Ramos (cell line): ENCODE measurements around the gene DEPDC1B.
"Not testable (repeated sequence)": the region's sequence is repeated elsewhere in the genome, so short reads cannot be mapped to it uniquely, and the experiment has no call there.

Source experiments
- in situ Hi-C: fragments of 300-500 bp; cut with MboI; formaldehyde crosslinking; loops from one replicate; pipeline ENCODE4 v1.14.3; 2022; ENCODE audit warnings: low sequenced_read_pairs; ENCODE audit not compliant: unreplicated experiment

The DEPDC1B gene

GRCh38 chr5:60700416-60700757, 421 bp upstream of the DEPDC1B start:
- in situ Hi-C loops: no loop called here

GRCh38 chr5:60699288-60699608, 718 bp downstream of the DEPDC1B start:
- in situ Hi-C loops: no loop called here

- in situ Hi-C loops: no loop called here
Observed at GRCh38 chr5:60698336-60698735, 1.6 kb downstream of the DEPDC1B start.

- in situ Hi-C loops: no loop called here
Observed at GRCh38 chr5:60690326-60690725, 9.6 kb downstream of the DEPDC1B start.

GRCh38 chr5:60688980-60689379, 11.0 kb downstream of the DEPDC1B start:
- in situ Hi-C loops: no loop called here

GRCh38 chr5:60687927-60688720, 11.8 kb downstream of the DEPDC1B start:
- in situ Hi-C loops: no loop called here

- in situ Hi-C loops: no loop called here
Observed at GRCh38 chr5:60686157-60686556, 13.8 kb downstream of the DEPDC1B start.

- in situ Hi-C loops: no loop called here
Observed at GRCh38 chr5:60685700-60686099, 14.3 kb downstream of the DEPDC1B start.

GRCh38 chr5:60685028-60685427, 14.9 kb downstream of the DEPDC1B start:
- in situ Hi-C loops: no loop called here

- in situ Hi-C loops: not testable (repeated sequence)
Observed at GRCh38 chr5:60682007-60682406, 18.0 kb downstream of the DEPDC1B start.

GRCh38 chr5:60679816-60680215, 20.1 kb downstream of the DEPDC1B start:
- in situ Hi-C loops: no loop called here

GRCh38 chr5:60677850-60678664, 21.9 kb downstream of the DEPDC1B start:
- in situ Hi-C loops: no loop called here

- in situ Hi-C loops: no loop called here
Observed at GRCh38 chr5:60675286-60675685, 24.7 kb downstream of the DEPDC1B start.

GRCh38 chr5:60674251-60675069, 25.5 kb downstream of the DEPDC1B start:
- in situ Hi-C loops: loop anchor here (25.0 kb wide), 2 partner anchors 862 to 988 kb away; no protein-coding TSS in a partner anchor

- in situ Hi-C loops: loop anchor here (25.0 kb wide), 2 partner anchors 861 to 989 kb away; no protein-coding TSS in a partner anchor
Observed at GRCh38 chr5:60673334-60673733, 26.6 kb downstream of the DEPDC1B start.

- in situ Hi-C loops: loop anchor here (25.0 kb wide), 2 partner anchors 860 to 990 kb away; no protein-coding TSS in a partner anchor
Observed at GRCh38 chr5:60672693-60673264, 27.2 kb downstream of the DEPDC1B start.

GRCh38 chr5:60671899-60672692, 27.9 kb downstream of the DEPDC1B start:
- in situ Hi-C loops: loop anchor here (25.0 kb wide), 2 partner anchors 860 to 990 kb away; no protein-coding TSS in a partner anchor

GRCh38 chr5:60670749-60671148, 29.2 kb downstream of the DEPDC1B start:
- in situ Hi-C loops: loop anchor here (25.0 kb wide), 2 partner anchors 858 to 992 kb away; no protein-coding TSS in a partner anchor

GRCh38 chr5:60668686-60669304, 31.2 kb downstream of the DEPDC1B start:
- in situ Hi-C loops: loop anchor here (25.0 kb wide), 2 partner anchors 856 to 994 kb away; no protein-coding TSS in a partner anchor
